GM12878 (cell line): Measurements from ENCODE around the gene LCLAT1. TPM values are rescaled to one million over a fixed set of nuclear protein-coding genes. Genes with fewer than 3 reads are reported as not detected.

ENCODE experiments used
- ATAC-seq: fragments of 200-7000 bp; cut with Tn5 transposase; 3 replicates; pipeline ENCODE4 v1.9.1; 2020; ENCODE audit warnings: mild to moderate bottlenecking, moderate library complexity
- BruUV-seq: library from RNA; stranded (reverse); fragments of 400-500 nt; replicated peaks from 2 replicates; lab custom pipeline; 2021; lab: Mats Ljungman, UMichigan
- CTCF ChIA-PET: fragments of 300-600 bp; sonication (Branson Sonifier 250); formaldehyde crosslinking; extraction: SDS; loops from one replicate; lab custom pipeline; 2021; ENCODE audit warnings: inconsistent platforms; lab: Yijun Ruan, JAX
- POLR2A ChIA-PET: fragments of 350-600 bp; formaldehyde crosslinking; extraction: SDS; loops from one replicate; lab custom pipeline; 2021; ENCODE audit warnings: inconsistent platforms; lab: Charles Lee
- RAD21 ChIA-PET: fragments of 300-600 bp; sonication (Branson Sonifier 250); formaldehyde crosslinking; loops from one replicate; lab custom pipeline; 2023; ENCODE audit warnings: antibody characterized with exemption; ENCODE audit not compliant: unreplicated experiment; lab: Charles Lee
- SMC1A ChIA-PET: fragments of 300-600 bp; sonication (Branson Sonifier 250); formaldehyde crosslinking; loops from one replicate; lab custom pipeline; 2023; ENCODE audit not compliant: unreplicated experiment, uncharacterized antibody; lab: Charles Lee
- DNase-seq: peaks from one replicate; pipeline ENCODE4 v3.0.0-alpha.2; 2011; ENCODE audit warnings: low read depth, low spot score
- FAIRE-seq: peaks from 3 replicates; lab custom pipeline; 2011; peaks lifted over from hg19 to GRCh38; lab: Jason Lieb, UNC
- H2AFZ ChIP-seq: 2 replicates; pipeline ENCODE4 v1.6.0; 2011; ENCODE audit warnings: low read depth, low read length, control low read depth; ENCODE audit not compliant: control insufficient read depth
- H3K27ac ChIP-seq: 2 replicates; pipeline ENCODE4 v1.5.1; 2011; ENCODE audit warnings: control low read depth; ENCODE audit not compliant: control insufficient read depth, insufficient read depth
- H3K27me3 ChIP-seq, 2 experiments: replicated peaks in 1 of 2; 2 replicates each; pipeline versions ENCODE4 v1.6.0 to v1.6.1; 2011; ENCODE audit warnings: low read length in 1 of 2; ENCODE audit not compliant: control insufficient read depth in 2 of 2, insufficient read depth in 2 of 2
- H3K36me3 ChIP-seq, 2 experiments: 2 replicates each; pipeline ENCODE4 v1.5.1; 2011; ENCODE audit warnings: low read length in 1 of 2; ENCODE audit not compliant: control insufficient read depth in 2 of 2, insufficient read depth in 2 of 2
- H3K4me1 ChIP-seq: 2 replicates; pipeline ENCODE4 v1.6.1; 2011; ENCODE audit warnings: mild to moderate bottlenecking, low read length, moderate library complexity, mixed read lengths; ENCODE audit not compliant: control insufficient read depth, insufficient read depth
- H3K4me2 ChIP-seq: 2 replicates; pipeline ENCODE4 v1.6.0; 2011; ENCODE audit warnings: control low read depth; ENCODE audit not compliant: control insufficient read depth, insufficient read depth
- H3K4me3 ChIP-seq: fragments of 200-600 bp; sonication (generic); 2 replicates; pipeline ENCODE4 v1.5.1; 2016
- H3K79me2 ChIP-seq: 2 replicates; pipeline ENCODE4 v1.6.0; 2011; ENCODE audit warnings: low read length; ENCODE audit not compliant: control insufficient read depth, insufficient read depth
- H3K9ac ChIP-seq: 2 replicates; pipeline ENCODE4 v1.8.0; 2011; ENCODE audit warnings: low read length, control low read depth, mixed read lengths; ENCODE audit not compliant: control insufficient read depth, insufficient read depth
- H3K9me3 ChIP-seq: replicated peaks from 3 replicates; pipeline ENCODE4 v1.5.1; 2011; ENCODE audit warnings: mild to moderate bottlenecking, low read length; ENCODE audit not compliant: control insufficient read depth, insufficient read depth
- H4K20me1 ChIP-seq: 2 replicates; pipeline ENCODE4 v1.6.0; 2011; ENCODE audit not compliant: control insufficient read depth, insufficient read depth
- GATAD2B ChIP-seq: fragments of 450-650 bp; conservative IDR thresholded peaks from 2 replicates; pipeline ENCODE4 v1.6.1; 2017; ENCODE audit warnings: low read depth, mild to moderate bottlenecking, moderate library complexity
- HDGF ChIP-seq: fragments of 450-650 bp; IDR thresholded peaks from 2 replicates; pipeline ENCODE4 v1.6.1; 2016; ENCODE audit warnings: antibody characterized with exemption
- IKZF1 ChIP-seq: fragments of 450-650 bp; conservative IDR thresholded peaks from 2 replicates; pipeline ENCODE4 v1.6.1; 2017; ENCODE audit warnings: antibody characterized with exemption, mild to moderate bottlenecking
- POLR2A ChIP-seq: IDR thresholded peaks from 2 replicates; pipeline ENCODE4 v1.6.1; 2011; ENCODE audit warnings: low read depth, mild to moderate bottlenecking, low read length
- SPI1 ChIP-seq: IDR thresholded peaks from 2 replicates; pipeline ENCODE4 v1.6.1; 2011; ENCODE audit warnings: low read depth, mild to moderate bottlenecking, low read length, moderate library complexity, borderline replicate concordance; ENCODE audit not compliant: insufficient read depth
- TAF1 ChIP-seq: IDR thresholded peaks from 2 replicates; pipeline ENCODE4 v1.6.1; 2011; ENCODE audit warnings: mild to moderate bottlenecking, low read depth, low read length, borderline replicate concordance
- ZBED1 ChIP-seq: IDR thresholded peaks from 2 replicates; pipeline ENCODE4 v1.6.1; 2016; ENCODE audit warnings: borderline replicate concordance
- WGBS: methylation state at CpG from one replicate; pipeline ENCODE4 v1.1.6; 2016; ENCODE audit warnings: low lambda C conversion rate; ENCODE audit not compliant: insufficient replicate concordance, insufficient coverage; ENCODE audit errors: missing lambda C conversion rate; 5-methylcytosine and 5-hydroxymethylcytosine counted together
- in situ Hi-C: fragments of 300-500 bp; cut with MboI; formaldehyde crosslinking; loops from 9 replicates; pipeline ENCODE4 v1.14.3; 2018; ENCODE audit warnings: mixed read lengths
- intact Hi-C: fragments of 100-400 bp; cut with micrococcal nuclease; formaldehyde crosslinking; loops from one replicate; pipeline ENCODE4 v1.14.2; 2022; ENCODE audit not compliant: unreplicated experiment
- polyA plus RNA-seq, 11 experiments: library from polyadenylated mRNA; depleted of rRNA in 4 of 11; unstranded in 6 of 11; stranded (reverse) in 5 of 11; fragments of >200 nt; fragmentation: Nextera tagmentation in 4 of 11; fragmentation: Illumina TruSeq in 1 of 11; extraction: Ambion mirVana in 4 of 11; extraction: Trizol in 1 of 11; gene quantifications; 1 replicate in 1 of 11; 2 replicates in 10 of 11; pipeline versions ENCODE4 v1.2.1 to v1.2.3, GENCODE V29; 2011 to 2016; ENCODE audit warnings: inconsistent platforms in 2 of 11, missing spikeins in 2 of 11, low read depth in 1 of 11
- total RNA-seq, 4 experiments: library from RNA; depleted of rRNA in 3 of 4; stranded (reverse); fragments of >200 nt in 3 of 4; fragmentation: Illumina TruSeq in 1 of 4; extraction: Trizol in 1 of 4; gene quantifications; 2 replicates each; pipeline versions ENCODE4 v1.2.1 to v1.2.3, GENCODE V29; 2013 to 2021

Gene LCLAT1
- total and polyA plus RNA-seq, 10 of the 15 experiments (the other 5 are each of a cell fraction or from before 2014, with no cell fraction given): 8.1 to 33.0 (median 15.9) TPM

- H3K4me2 ChIP-seq: no peak overlapping the region
- H3K27ac ChIP-seq: no peak overlapping the region
- FAIRE-seq (no peak), ATAC-seq (peak; percentile 75), DNase-seq (no peak)
- peak overlapping the region; percentile 37; the same call in 1 of the 2 replicates for H2AFZ ChIP-seq
- ChIA-PET SMC1A (interaction anchor here (0.7 to 1.4 kb wide), 5 partner anchors 10 to 440 kb away, joined by 3 to 6 read pairs (median 3); no protein-coding TSS in a partner anchor), POLR2A (interaction anchor here (0.5 kb wide), 1 partner anchor 302 kb away, joined by 5 read pairs; no protein-coding TSS in a partner anchor), CTCF (interaction anchor here (0.9 to 1.3 kb wide), 3 partner anchors 23 to 518 kb away, joined by 3 read pairs; no protein-coding TSS in a partner anchor), RAD21 (interaction anchor here (1.1 to 1.3 kb wide), 2 partner anchors 28 to 475 kb away, joined by 3 to 4 read pairs; no protein-coding TSS in a partner anchor)
- WGBS: 65% methylated on average over 8 of the region's 8 CpGs
- intact Hi-C loops (no loop called here), in situ Hi-C loops (no loop called here)
- H3K4me3 ChIP-seq: no peak overlapping the region
- H3K9ac ChIP-seq: no peak overlapping the region
- H3K79me2 ChIP-seq: no peaks in the 10 kb centered on the region
- no TSS peak for BruUV-seq
- no peaks in the 10 kb centered on the region for H3K27me3 ChIP-seq
- no peaks in the 10 kb centered on the region for H3K4me1 ChIP-seq
- TF ChIP-seq ZBED1 (no peak), POLR2A (0 out of 2 replicates have a peak, but pooled peaks have one; percentile 34), TAF1 (peak; percentile 55; the same call in 1 of the 2 replicates), GATAD2B (no peak), SPI1 (peak; percentile 93), IKZF1 (no peak), HDGF (0 out of 2 replicates have a peak, but pooled peaks have one; percentile 27)
- no peaks in the 10 kb centered on the region for H3K36me3 ChIP-seq
- H3K9me3 ChIP-seq: no peaks in the 10 kb centered on the region; the same call in 2 of the 3 replicates
- no peaks in the 10 kb centered on the region for H4K20me1 ChIP-seq
Observed at GRCh38 chr2:30683236-30683956, 236.3 kb downstream of the LCLAT1 start.
